CD4-positive, alpha-beta T cell (primary cell): ENCODE measurements around the gene FOLR1. TPM values are rescaled to one million over a fixed set of nuclear protein-coding genes. Genes with fewer than 3 reads are reported as not detected.
"Not testable (repeated sequence)": the region's sequence is repeated elsewhere in the genome, so short reads cannot be mapped to it uniquely, and the experiment has no call there.

Source experiments
- ATAC-seq: fragments of 200-7000 bp; cut with Tn5 transposase; one replicate; pipeline ENCODE4 v1.10.0; 2022; ENCODE audit warnings: mild to moderate bottlenecking; ENCODE audit not compliant: poor library complexity
- CTCF ChIA-PET: fragments of 350-600 bp; sonication (Branson Sonifier 250); formaldehyde crosslinking; loops from one replicate; lab custom pipeline; 2021; ENCODE audit warnings: antibody characterized with exemption, inconsistent platforms; lab: Charles Lee
- POLR2A ChIA-PET: fragments of 350-600 bp; sonication (Branson Sonifier 250); formaldehyde crosslinking; loops from one replicate; lab custom pipeline; 2021; ENCODE audit warnings: antibody characterized with exemption, inconsistent platforms; lab: Charles Lee
- DNase-seq, 14 experiments: peaks; one replicate each; pipeline ENCODE4 v3.0.0-alpha.2; 2013 to 2020; ENCODE audit warnings: mixed read lengths in 2 of 14
- H3K27ac ChIP-seq, 2 donors: one replicate each; pipeline versions ENCODE4 v1.5.1 to v1.7.0; 2013; ENCODE audit warnings: low read length in 2 of 2, low read depth in 1 of 2, mild to moderate bottlenecking in 1 of 2
- H3K27me3 ChIP-seq, 2 experiments: 1 replicate in 1 of 2; 2 replicates in 1 of 2; pipeline versions ENCODE4 v1.6.1 to v1.7.0; 2013; ENCODE audit warnings: low read length in 2 of 2, control low read depth in 1 of 2, mild to moderate bottlenecking in 1 of 2, moderate library complexity in 1 of 2; ENCODE audit not compliant: insufficient read depth in 2 of 2, control insufficient read depth in 1 of 2
- H3K36me3 ChIP-seq: one replicate; pipeline ENCODE4 v1.6.1; 2013; ENCODE audit warnings: low read length, control low read depth; ENCODE audit not compliant: insufficient read depth
- H3K4me1 ChIP-seq: one replicate; pipeline ENCODE4 v1.6.1; 2013; ENCODE audit warnings: low read length, control low read depth; ENCODE audit not compliant: insufficient read depth
- H3K4me3 ChIP-seq: one replicate; pipeline ENCODE4 v1.5.1; 2013; ENCODE audit warnings: mild to moderate bottlenecking, low read length, moderate library complexity
- H3K9me3 ChIP-seq, 2 experiments: 1 replicate in 1 of 2; 2 replicates in 1 of 2; pipeline versions ENCODE4 v1.6.1 to v1.7.0; 2013; ENCODE audit warnings: low read length in 2 of 2, mild to moderate bottlenecking in 2 of 2, control low read depth in 1 of 2, moderate library complexity in 1 of 2; ENCODE audit not compliant: control insufficient read depth in 1 of 2, insufficient read depth in 1 of 2
- H3K27ac Mint-ChIP-seq: one replicate; pipeline ENCODE4 v1.8.0; 2020; ENCODE audit warnings: mixed read lengths
- H3K27me3 Mint-ChIP-seq: one replicate; pipeline ENCODE4 v1.8.0; 2021; ENCODE audit warnings: mixed read lengths
- H3K36me3 Mint-ChIP-seq: one replicate; pipeline ENCODE4 v1.8.0; 2021; ENCODE audit warnings: low read depth, mixed read lengths
- H3K4me1 Mint-ChIP-seq: one replicate; pipeline ENCODE4 v1.8.0; 2021; ENCODE audit warnings: low read depth, mixed read lengths
- H3K4me3 Mint-ChIP-seq: one replicate; pipeline ENCODE4 v1.8.0; 2020; ENCODE audit warnings: mild to moderate bottlenecking, mixed read lengths
- H3K9me3 Mint-ChIP-seq: one replicate; pipeline ENCODE4 v1.8.0; 2020; ENCODE audit warnings: mixed read lengths
- CTCF ChIP-seq: fragments of 200-600 bp; IDR thresholded peaks from one replicate; pipeline ENCODE4 v1.8.0; 2022; ENCODE audit warnings: antibody characterized with exemption, mild to moderate bottlenecking
- intact Hi-C, 2 experiments: fragments of 100-400 bp; cut with DNase I in 1 of 2; cut with micrococcal nuclease in 1 of 2; formaldehyde crosslinking; loops; one replicate each; pipeline versions ENCODE4 v1.15.1 to v1.9.0; 2023 to 2025; cut with DNase I, micrococcal nuclease
- total RNA-seq, 174 experiments: library from RNA in 2 of 174; stranded (reverse) in 2 of 174; gene quantifications; one replicate each; pipeline ENCODE4 v1.2.3 and lab custom pipeline; 2021 to 2026

The FOLR1 gene
- total RNA-seq, 2 experiments from 2014 or later, result not detected

- H3K27me3 ChIP-seq, result no peaks in the 10 kb centered on the region
- H3K9me3 ChIP-seq, result no peaks in the 10 kb centered on the region
- Mint-ChIP-seq H3K36me3 (no peaks in the 10 kb centered on the region), H3K4me1 (no peaks in the 10 kb centered on the region), H3K27ac (no peak overlapping the region), H3K9me3 (no peaks in the 10 kb centered on the region), H3K27me3 (no peaks in the 10 kb centered on the region), H3K4me3 (no peak overlapping the region)
- intact Hi-C loops, result no loop called here
- H3K27ac ChIP-seq, result no peak overlapping the region
- H3K36me3 ChIP-seq, result no peaks in the 10 kb centered on the region
- no peaks in the 10 kb centered on the region for H3K4me1 ChIP-seq
- DNase-seq, result no peak
- no peak for TF ChIP-seq CTCF
- no peak for ATAC-seq
- POLR2A ChIA-PET, result no interaction called here
- no peak overlapping the region for H3K4me3 ChIP-seq
- CTCF ChIA-PET, result no interaction called here
Observed at GRCh38 chr11:72195518-72196270, 3.8 kb downstream of the FOLR1 start.

- DNase-seq, H3K9me3 ChIP-seq, H3K9me3 Mint-ChIP-seq, CTCF ChIA-PET, intact Hi-C loops, H3K4me3 Mint-ChIP-seq, ATAC-seq, H3K27me3 ChIP-seq, H3K36me3 ChIP-seq, H3K36me3 Mint-ChIP-seq, H3K4me3 ChIP-seq, H3K27ac ChIP-seq, POLR2A ChIA-PET, H3K4me1 Mint-ChIP-seq, H3K27me3 Mint-ChIP-seq, H3K4me1 ChIP-seq, H3K27ac Mint-ChIP-seq: not testable (repeated sequence)
Observed at GRCh38 chr11:72201445-72201844, 9.5 kb downstream of the FOLR1 start.

- Histone ChIP-seq H3K27me3 (no peaks in the 10 kb centered on the region), H3K36me3 (no peaks in the 10 kb centered on the region), H3K27ac (no peak overlapping the region), H3K4me3 (no peak overlapping the region), H3K9me3 (no peaks in the 10 kb centered on the region), H3K4me1 (no peaks in the 10 kb centered on the region)
- DNase-seq (no peak), ATAC-seq (no peak)
- ChIA-PET CTCF (interaction anchor here (0.7 kb wide), 1 partner anchor 1738 kb away, joined by 5 read pairs; no protein-coding TSS in a partner anchor), POLR2A (no interaction called here)
- Mint-ChIP-seq H3K9me3 (no peaks in the 10 kb centered on the region), H3K27me3 (no peaks in the 10 kb centered on the region), H3K4me1 (no peaks in the 10 kb centered on the region), H3K36me3 (no peaks in the 10 kb centered on the region), H3K4me3 (no peak overlapping the region), H3K27ac (no peak overlapping the region)
- TF ChIP-seq CTCF, result no peak
- intact Hi-C loops, result no loop called here
Observed at GRCh38 chr11:72202571-72202970, 10.6 kb downstream of the FOLR1 start.

- POLR2A ChIA-PET, result no interaction called here
- CTCF ChIA-PET, result interaction anchor here (0.7 kb wide), 1 partner anchor 1737 kb away, joined by 5 read pairs; no protein-coding TSS in a partner anchor
- Histone ChIP-seq H3K9me3 (no peaks in the 10 kb centered on the region), H3K27me3 (no peaks in the 10 kb centered on the region), H3K27ac (no peak overlapping the region), H3K36me3 (no peaks in the 10 kb centered on the region), H3K4me1 (no peaks in the 10 kb centered on the region), H3K4me3 (no peak overlapping the region)
- Mint-ChIP-seq H3K4me1 (no peaks in the 10 kb centered on the region), H3K27ac (no peak overlapping the region), H3K9me3 (no peaks in the 10 kb centered on the region), H3K27me3 (no peaks in the 10 kb centered on the region), H3K4me3 (no peak overlapping the region), H3K36me3 (no peaks in the 10 kb centered on the region)
- intact Hi-C loops, result no loop called here
- DNase-seq (no peak), ATAC-seq (no peak)
- no peak for TF ChIP-seq CTCF
Observed at GRCh38 chr11:72203163-72203562, 11.2 kb downstream of the FOLR1 start.
